Right atrium auricular region (tissue), 2 donors: ENCODE data around the gene GCAT. TPM values are rescaled to one million over a fixed set of nuclear protein-coding genes. Genes with fewer than 3 reads are reported as not detected.

ENCODE experiments used
- DNase-seq: peaks from one replicate; pipeline ENCODE4 v3.0.0-alpha.2; 2019; ENCODE audit warnings: low spot score
- H3K27ac ChIP-seq, 2 donors: fragments of 200-600 bp; sonication (generic); 1 replicate in 1 of 2; 2 replicates in 1 of 2; pipeline ENCODE4 v1.5.1; 2016 to 2019
- H3K27me3 ChIP-seq, 2 donors: fragments of 200-600 bp; sonication (generic); one replicate each; pipeline versions ENCODE4 v1.5.1 to v1.6.0; 2017 to 2019
- H3K36me3 ChIP-seq: fragments of 200-600 bp; sonication (generic); one replicate; pipeline ENCODE4 v1.5.1; 2016
- H3K4me1 ChIP-seq, 2 donors: fragments of 200-600 bp; sonication (generic); one replicate each; pipeline versions ENCODE4 v1.5.1 to v1.6.0; 2017 to 2019
- H3K4me3 ChIP-seq, 2 donors: fragments of 200-600 bp; sonication (generic); 1 replicate in 1 of 2; 2 replicates in 1 of 2; pipeline ENCODE4 v1.5.1; 2017 to 2019; ENCODE audit warnings: mild to moderate bottlenecking in 1 of 2, moderate library complexity in 1 of 2
- H3K9me3 ChIP-seq, 2 donors: fragments of 200-600 bp; sonication (generic); one replicate each; pipeline ENCODE4 v1.5.1; 2019
- CTCF ChIP-seq, 2 donors: fragments of 200-600 bp; sonication (generic); IDR thresholded peaks; one replicate each; pipeline ENCODE4 v1.5.1; 2019; ENCODE audit warnings: antibody characterized with exemption in 2 of 2
- total RNA-seq, 2 donors: library from RNA; depleted of rRNA; stranded (reverse); fragments of >200 nt; gene quantifications; one replicate each; pipeline ENCODE4 v1.1.0, GENCODE V29; 2016

GCAT gene
- total RNA-seq, 2 donors from 2014 or later: 15.7 to 34.2 TPM

GRCh38 chr22:37809672-37810333 is 2.1 kb downstream of the GCAT start:
- no peaks in the 10 kb centered on the region for H3K9me3 ChIP-seq
- no peak for TF ChIP-seq CTCF (IDR thresholded peaks at IDR 0.05)
- no peak for DNase-seq
- H3K4me1 ChIP-seq: peaks cover 0 to 32% of the 10 kb centered on the region in 2 donors
- H3K27me3 ChIP-seq: no peaks in the 10 kb centered on the region
- no peaks in the 10 kb centered on the region for H3K36me3 ChIP-seq
- no peak overlapping the region for H3K27ac ChIP-seq
- no peak overlapping the region for H3K4me3 ChIP-seq

- H3K4me1 ChIP-seq: peaks cover 0 to 15% of the 10 kb centered on the region in 2 donors
- H3K27ac ChIP-seq: no peak overlapping the region
- no peaks in the 10 kb centered on the region for H3K36me3 ChIP-seq
- no peak for DNase-seq
- H3K4me3 ChIP-seq: no peak overlapping the region
- no peaks in the 10 kb centered on the region for H3K9me3 ChIP-seq
- no peak for TF ChIP-seq CTCF (IDR thresholded peaks at IDR 0.05)
- no peaks in the 10 kb centered on the region for H3K27me3 ChIP-seq
Measured at GRCh38 chr22:37811867-37812266, 4.1 kb downstream of the GCAT start.

GRCh38 chr22:37812869-37813678 is 5.3 kb downstream of the GCAT start:
- no peak overlapping the region for H3K27ac ChIP-seq
- TF ChIP-seq CTCF (IDR thresholded peaks at IDR 0.05): no peak
- H3K9me3 ChIP-seq: no peaks in the 10 kb centered on the region
- no peak overlapping the region for H3K4me3 ChIP-seq
- DNase-seq: no peak
- peaks cover 0 to 15% of the 10 kb centered on the region in 2 donors for H3K4me1 ChIP-seq
- no peaks in the 10 kb centered on the region for H3K36me3 ChIP-seq
- no peaks in the 10 kb centered on the region for H3K27me3 ChIP-seq

GRCh38 chr22:37815593-37815992 is 7.9 kb downstream of the GCAT start:
- Histone ChIP-seq H3K4me3 (no peak overlapping the region), H3K27me3 (peaks cover 0 to 3% of the 10 kb centered on the region in 2 donors), H3K27ac (no peak overlapping the region), H3K9me3 (no peaks in the 10 kb centered on the region), H3K4me1 (peaks cover 0 to 20% of the 10 kb centered on the region in 2 donors), H3K36me3 (no peaks in the 10 kb centered on the region)
- no peak for DNase-seq
- TF ChIP-seq CTCF (IDR thresholded peaks at IDR 0.05): no peak

- no peak overlapping the region for H3K27ac ChIP-seq
- H3K4me1 ChIP-seq: peaks cover 0 to 20% of the 10 kb centered on the region in 2 donors
- peaks cover 0 to 3% of the 10 kb centered on the region in 2 donors for H3K27me3 ChIP-seq
- no peaks in the 10 kb centered on the region for H3K9me3 ChIP-seq
- no peak for TF ChIP-seq CTCF (IDR thresholded peaks at IDR 0.05)
- no peaks in the 10 kb centered on the region for H3K36me3 ChIP-seq
- H3K4me3 ChIP-seq: no peak overlapping the region
- DNase-seq: no peak
Measured at GRCh38 chr22:37816543-37817180, 8.9 kb downstream of the GCAT start.
